OCI-LY7 (cell line): Measurements from ENCODE around the gene SPOPL. TPM values are rescaled to one million over a fixed set of nuclear protein-coding genes. Genes with fewer than 3 reads are reported as not detected.
"Not testable (repeated sequence)": the region's sequence is repeated elsewhere in the genome, so short reads cannot be mapped to it uniquely, and the experiment has no call there.

Experiments
- BruUV-seq: library from RNA; stranded (reverse); fragments of 400-500 nt; replicated peaks from 2 replicates; lab custom pipeline; 2021; lab: Mats Ljungman, UMichigan
- CTCF ChIA-PET: fragments of 300-600 bp; sonication (Branson Sonifier 250); formaldehyde crosslinking; loops from one replicate; lab custom pipeline; 2022; ENCODE audit warnings: antibody characterized with exemption; ENCODE audit not compliant: unreplicated experiment; lab: Charles Lee
- POLR2A ChIA-PET: fragments of 300-600 bp; sonication (Branson Sonifier 250); formaldehyde crosslinking; loops from one replicate; lab custom pipeline; 2022; ENCODE audit warnings: antibody characterized with exemption; lab: Charles Lee
- DNase-seq: peaks from one replicate; pipeline ENCODE4 v3.0.0-alpha.2; 2015; ENCODE audit warnings: low spot score
- H2AFZ ChIP-seq: fragments of 200-600 bp; sonication (generic), shearing (Covaris generic); 2 replicates; pipeline ENCODE4 v1.6.1; 2014; ENCODE audit warnings: mild to moderate bottlenecking, antibody characterized with exemption, low read length, moderate library complexity
- H3K27ac ChIP-seq: fragments of 200-600 bp; sonication (generic); 2 replicates; pipeline ENCODE4 v1.5.1; 2014; ENCODE audit warnings: mixed run types, low read depth, mild to moderate bottlenecking, moderate library complexity, low read length, inconsistent platforms; ENCODE audit not compliant: poor library complexity, severe bottlenecking
- H3K36me3 ChIP-seq: fragments of 200-600 bp; sonication (generic); 2 replicates; pipeline ENCODE4 v1.6.1; 2014; ENCODE audit warnings: mild to moderate bottlenecking, antibody characterized with exemption, low read length, moderate library complexity, mixed read lengths; ENCODE audit not compliant: insufficient read depth
- H3K4me1 ChIP-seq: fragments of 200-600 bp; sonication (generic); 2 replicates; pipeline ENCODE4 v1.5.1; 2014; ENCODE audit warnings: mild to moderate bottlenecking, low read length; ENCODE audit not compliant: insufficient read depth, poor library complexity, severe bottlenecking
- H3K4me2 ChIP-seq: fragments of 200-600 bp; sonication (generic); 2 replicates; pipeline ENCODE4 v1.6.1; 2014; ENCODE audit warnings: mild to moderate bottlenecking, low read length
- H3K4me3 ChIP-seq: fragments of 200-600 bp; sonication (generic); 2 replicates; pipeline ENCODE4 v1.5.1; 2014; ENCODE audit warnings: mild to moderate bottlenecking, low read depth, low read length; ENCODE audit not compliant: poor library complexity, severe bottlenecking
- H3K79me2 ChIP-seq: fragments of 200-600 bp; sonication (generic); 2 replicates; pipeline ENCODE4 v1.6.1; 2016; ENCODE audit warnings: low read depth, mild to moderate bottlenecking, low read length, moderate library complexity, mixed read lengths; ENCODE audit not compliant: insufficient read depth
- H3K9me2 ChIP-seq: fragments of 200-600 bp; sonication (generic); 2 replicates; pipeline ENCODE4 v1.6.1; 2016; ENCODE audit warnings: mild to moderate bottlenecking, low read length, mixed read lengths; ENCODE audit not compliant: insufficient read depth
- H3K9me3 ChIP-seq: fragments of 200-600 bp; sonication (generic); 2 replicates; pipeline ENCODE4 v1.6.1; 2014; ENCODE audit warnings: mild to moderate bottlenecking, mixed run types, low read length, mixed read lengths
- H4K20me1 ChIP-seq: fragments of 200-600 bp; sonication (generic); 2 replicates; pipeline ENCODE4 v1.6.1; 2014; ENCODE audit warnings: mild to moderate bottlenecking, antibody characterized with exemption, low read length, moderate library complexity, mixed read lengths; ENCODE audit not compliant: insufficient read depth
- EZH2phosphoT487 ChIP-seq: fragments of 200-600 bp; sonication (generic); IDR thresholded peaks from 2 replicates; pipeline ENCODE4 v1.6.1; 2018; ENCODE audit warnings: low read depth, borderline replicate concordance, mild to moderate bottlenecking, mixed run types, antibody characterized with exemption, low read length, moderate library complexity, mixed read lengths
- intact Hi-C: fragments of 100-400 bp; cut with micrococcal nuclease; formaldehyde crosslinking; loops from one replicate; pipeline ENCODE4 v1.10.0; 2022; ENCODE audit not compliant: unreplicated experiment
- total RNA-seq, 2 experiments: library from RNA; depleted of rRNA in 1 of 2; stranded (reverse); fragments of >200 nt in 1 of 2; shearing (Covaris generic) in 1 of 2; gene quantifications; 2 replicates each; pipeline ENCODE4 v1.2.3, GENCODE V29; 2014 to 2022
- TF ChIP-seq, protein P1 (sequence below): fragments of 200-600 bp; sonication (generic); conservative IDR thresholded peaks from 2 replicates; pipeline ENCODE4 v1.5.1; 2014; ENCODE audit warnings: mild to moderate bottlenecking, antibody characterized with exemption, low read length, moderate library complexity, mixed read lengths

Gene SPOPL
- total RNA-seq, 2 experiments from 2014 or later: 11.4 to 18.3 TPM

DNA sequence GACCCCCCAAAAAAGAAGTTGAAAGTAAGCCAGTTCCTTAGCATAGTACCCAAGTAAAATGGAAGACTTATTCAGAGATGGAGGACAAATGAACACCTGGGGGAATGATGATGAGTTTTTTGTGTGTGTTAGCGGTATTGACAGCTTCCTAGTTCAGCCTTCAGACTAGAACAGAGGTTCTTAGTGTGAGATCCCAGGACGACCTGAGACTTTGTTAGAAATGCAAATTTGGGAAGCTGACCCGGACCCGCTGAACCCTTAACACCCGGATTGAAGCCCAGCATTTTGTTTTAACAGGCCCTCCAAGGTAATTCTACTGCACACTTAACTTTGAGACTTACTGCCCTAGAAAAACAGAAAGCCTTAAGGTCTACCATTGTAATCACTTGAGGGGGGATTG, 20.3 kb downstream of the SPOPL start:
- DNase-seq: no peak
- peaks cover 20% of the 10 kb centered on the region for H4K20me1 ChIP-seq
- no peaks in the 10 kb centered on the region for H3K9me2 ChIP-seq
- H3K36me3 ChIP-seq: peaks cover 7% of the 10 kb centered on the region; the same call in 1 of the 2 replicates
- no TSS peak for BruUV-seq
- TF ChIP-seq, protein P1, sequence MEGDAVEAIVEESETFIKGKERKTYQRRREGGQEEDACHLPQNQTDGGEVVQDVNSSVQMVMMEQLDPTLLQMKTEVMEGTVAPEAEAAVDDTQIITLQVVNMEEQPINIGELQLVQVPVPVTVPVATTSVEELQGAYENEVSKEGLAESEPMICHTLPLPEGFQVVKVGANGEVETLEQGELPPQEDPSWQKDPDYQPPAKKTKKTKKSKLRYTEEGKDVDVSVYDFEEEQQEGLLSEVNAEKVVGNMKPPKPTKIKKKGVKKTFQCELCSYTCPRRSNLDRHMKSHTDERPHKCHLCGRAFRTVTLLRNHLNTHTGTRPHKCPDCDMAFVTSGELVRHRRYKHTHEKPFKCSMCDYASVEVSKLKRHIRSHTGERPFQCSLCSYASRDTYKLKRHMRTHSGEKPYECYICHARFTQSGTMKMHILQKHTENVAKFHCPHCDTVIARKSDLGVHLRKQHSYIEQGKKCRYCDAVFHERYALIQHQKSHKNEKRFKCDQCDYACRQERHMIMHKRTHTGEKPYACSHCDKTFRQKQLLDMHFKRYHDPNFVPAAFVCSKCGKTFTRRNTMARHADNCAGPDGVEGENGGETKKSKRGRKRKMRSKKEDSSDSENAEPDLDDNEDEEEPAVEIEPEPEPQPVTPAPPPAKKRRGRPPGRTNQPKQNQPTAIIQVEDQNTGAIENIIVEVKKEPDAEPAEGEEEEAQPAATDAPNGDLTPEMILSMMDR: no peak
- TF ChIP-seq EZH2phosphoT487: no peak
- POLR2A ChIA-PET: interaction anchor here (1.0 kb wide), 1 partner anchor 19 kb away, joined by 3 read pairs; no protein-coding TSS in a partner anchor
- peaks cover 12% of the 10 kb centered on the region for H3K4me1 ChIP-seq
- CTCF ChIA-PET: no interaction called here
- peaks cover 71% of the 10 kb centered on the region; the same call in 1 of the 2 replicates for H3K79me2 ChIP-seq
- no peak overlapping the region for H3K4me3 ChIP-seq
- H2AFZ ChIP-seq: no peak overlapping the region
- H3K4me2 ChIP-seq: no peak overlapping the region
- intact Hi-C loops: no loop called here
- no peak overlapping the region for H3K27ac ChIP-seq
- no peaks in the 10 kb centered on the region for H3K9me3 ChIP-seq

DNA sequence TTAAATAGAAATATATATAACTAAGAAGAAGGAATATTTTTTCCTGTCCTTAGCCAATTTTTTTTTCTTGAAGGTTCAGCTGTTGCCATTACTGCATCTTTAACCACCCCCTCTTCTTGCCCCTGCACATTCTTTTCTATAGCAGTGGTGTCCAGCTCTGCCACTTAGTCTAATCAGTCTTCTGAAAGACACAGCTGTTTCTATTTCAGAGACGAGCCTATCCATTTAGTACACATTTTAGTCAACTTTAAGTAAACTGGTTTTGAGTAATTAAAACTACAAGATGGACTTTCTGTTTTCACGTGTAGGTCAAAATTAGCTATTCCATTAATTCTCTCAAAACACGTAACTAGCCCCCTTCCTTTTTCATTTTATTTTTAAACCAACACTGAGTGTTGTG, 21.0 kb downstream of the SPOPL start:
- intact Hi-C loops: no loop called here
- peaks cover 72% of the 10 kb centered on the region; the same call in 1 of the 2 replicates for H3K79me2 ChIP-seq
- H3K9me3 ChIP-seq: no peaks in the 10 kb centered on the region
- peaks cover 12% of the 10 kb centered on the region for H3K4me1 ChIP-seq
- CTCF ChIA-PET: no interaction called here
- no peak for DNase-seq
- no peaks in the 10 kb centered on the region for H3K9me2 ChIP-seq
- no peak overlapping the region for H3K4me3 ChIP-seq
- peaks cover 7% of the 10 kb centered on the region; the same call in 1 of the 2 replicates for H3K36me3 ChIP-seq
- H2AFZ ChIP-seq: no peak overlapping the region
- no TSS peak for BruUV-seq
- H4K20me1 ChIP-seq: peaks cover 17% of the 10 kb centered on the region
- POLR2A ChIA-PET: interaction anchor here (1.0 kb wide), 1 partner anchor 19 kb away, joined by 3 read pairs; no protein-coding TSS in a partner anchor
- no peak for TF ChIP-seq EZH2phosphoT487
- TF ChIP-seq, protein P1: no peak
- H3K27ac ChIP-seq: no peak overlapping the region
- no peak overlapping the region for H3K4me2 ChIP-seq

DNA sequence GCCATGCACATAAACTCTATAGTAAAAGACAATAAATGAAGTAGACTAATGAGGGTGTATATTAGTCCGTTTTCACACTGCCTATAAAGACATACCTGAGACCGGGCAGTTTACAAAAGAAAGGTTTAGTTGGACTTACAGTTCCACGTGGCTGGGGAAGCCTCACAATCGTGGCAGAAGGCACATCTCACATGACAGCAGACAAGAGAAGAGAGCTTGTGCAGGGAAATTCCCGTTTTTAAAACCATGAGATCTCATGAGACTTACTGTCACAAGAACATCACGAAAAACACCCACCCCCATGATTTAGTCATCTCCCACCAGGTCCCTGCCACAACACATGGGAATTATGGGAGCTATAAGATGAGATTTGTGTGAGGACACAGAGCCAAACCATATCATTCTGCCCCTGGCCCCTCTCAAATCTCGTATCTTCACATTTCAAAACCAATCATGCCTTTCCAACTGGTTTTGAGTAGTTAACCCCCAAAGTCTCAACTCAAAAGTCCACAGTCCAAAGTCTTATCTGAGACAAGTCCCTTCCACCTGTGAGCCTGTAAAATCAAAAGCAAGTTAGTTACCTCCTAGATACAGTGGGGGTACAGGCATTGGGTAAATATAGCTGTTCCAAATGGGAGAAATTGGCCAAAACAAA, 21.6 kb downstream of the SPOPL start:
- H2AFZ ChIP-seq, CTCF ChIA-PET, H3K4me2 ChIP-seq, BruUV-seq, DNase-seq, H3K36me3 ChIP-seq, H3K27ac ChIP-seq, H3K4me3 ChIP-seq, H3K9me3 ChIP-seq, H3K9me2 ChIP-seq, intact Hi-C loops: not testable (repeated sequence)
- peaks cover 74% of the 10 kb centered on the region; the same call in 1 of the 2 replicates for H3K79me2 ChIP-seq
- H4K20me1 ChIP-seq: peaks cover 17% of the 10 kb centered on the region
- POLR2A ChIA-PET: interaction anchor here (0.7 to 1.2 kb wide), 2 partner anchors 12 to 16 kb away, joined by 3 read pairs; no protein-coding TSS in a partner anchor
- peaks cover 12% of the 10 kb centered on the region for H3K4me1 ChIP-seq

DNA sequence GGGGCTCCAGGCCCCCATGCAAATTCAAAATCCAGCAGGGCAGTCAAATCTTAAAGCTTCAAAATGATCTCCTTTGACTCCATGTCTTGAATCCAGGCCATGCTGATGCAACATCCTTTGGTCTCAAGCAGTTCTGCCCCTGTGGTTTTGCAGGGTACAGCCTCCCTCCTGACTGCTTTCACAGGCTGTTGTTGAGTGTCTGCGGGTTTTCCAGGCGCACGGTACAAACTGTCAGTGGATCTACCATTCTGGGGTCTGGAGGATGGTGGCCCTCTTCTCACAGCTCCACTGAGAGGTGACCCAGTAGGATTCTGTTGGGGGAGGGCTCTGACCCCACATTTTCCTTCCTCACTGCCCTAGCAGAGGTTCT, 22.1 kb downstream of the SPOPL start:
- H4K20me1 ChIP-seq: peaks cover 16% of the 10 kb centered on the region
- H3K79me2 ChIP-seq: peaks cover 74% of the 10 kb centered on the region; the same call in 1 of the 2 replicates
- intact Hi-C loops, H3K9me3 ChIP-seq, H3K36me3 ChIP-seq, H3K9me2 ChIP-seq, BruUV-seq, H3K4me3 ChIP-seq, H3K4me2 ChIP-seq, H3K27ac ChIP-seq, H2AFZ ChIP-seq, CTCF ChIA-PET: not testable (repeated sequence)
- DNase-seq: peak; percentile 34
- POLR2A ChIA-PET: interaction anchor here (0.7 to 1.2 kb wide), 2 partner anchors 13 to 16 kb away, joined by 3 read pairs; no protein-coding TSS in a partner anchor
- H3K4me1 ChIP-seq: peaks cover 12% of the 10 kb centered on the region

DNA sequence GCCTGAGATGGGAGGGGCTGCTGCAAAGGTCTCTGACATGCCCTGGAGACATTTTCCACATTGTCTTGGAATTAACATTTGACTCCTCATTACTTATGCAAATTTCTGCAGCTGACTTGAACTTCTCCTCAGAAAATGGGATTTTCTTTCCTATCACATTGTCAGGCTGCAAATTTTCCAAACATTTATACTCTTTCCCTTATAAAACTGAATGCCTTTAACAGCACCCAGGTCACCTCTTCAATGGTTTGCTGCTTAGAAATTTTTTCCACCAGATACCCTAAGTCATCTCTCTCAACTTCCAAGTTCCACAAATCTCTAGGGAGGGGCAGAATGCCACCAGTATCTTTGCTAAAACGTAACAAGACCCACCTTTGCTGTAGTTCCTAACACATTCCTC, 22.8 kb downstream of the SPOPL start:
- Histone ChIP-seq H3K79me2 (peaks cover 74% of the 10 kb centered on the region; the same call in 1 of the 2 replicates), H4K20me1 (peaks cover 17% of the 10 kb centered on the region; the same call in 1 of the 2 replicates), H3K4me1 (peaks cover 12% of the 10 kb centered on the region)
- H3K4me3 ChIP-seq, BruUV-seq, H3K9me2 ChIP-seq, H3K9me3 ChIP-seq, DNase-seq, H2AFZ ChIP-seq, H3K4me2 ChIP-seq, H3K27ac ChIP-seq, intact Hi-C loops, H3K36me3 ChIP-seq, CTCF ChIA-PET, POLR2A ChIA-PET: not testable (repeated sequence)
